SK-N-SH (cell line): ENCODE data around the gene PURA. TPM values are rescaled to one million over a fixed set of nuclear protein-coding genes. Genes with fewer than 3 reads are reported as not detected.

Experiments
- CTCF ChIA-PET: fragments of 300-600, 350-600 bp; formaldehyde crosslinking; extraction: SDS; loops from one replicate; lab custom pipeline; 2021; lab: Yijun Ruan, JAX
- POLR2A ChIA-PET: fragments of 350-600 bp; sonication (Branson Sonifier 250); formaldehyde crosslinking; extraction: SDS; loops from one replicate; lab custom pipeline; 2020; ENCODE audit warnings: antibody characterized with exemption, inconsistent platforms; lab: Yijun Ruan, JAX
- DNase-seq: peaks from one replicate; pipeline ENCODE4 v3.0.0; 2012
- H2AFZ ChIP-seq: fragments of 200-600 bp; sonication (generic); 2 replicates; pipeline ENCODE4 v1.8.1; 2016; ENCODE audit warnings: antibody characterized with exemption, mild to moderate bottlenecking, low read depth
- H3F3A ChIP-seq: fragments of 200-600 bp; sonication (generic); replicated peaks from 2 replicates; pipeline ENCODE3; 2016; ENCODE audit warnings: antibody characterized with exemption, mild to moderate bottlenecking; ENCODE audit not compliant: insufficient read depth
- H3K27ac ChIP-seq, 2 experiments: fragments of 200-500 bp in 1 of 2; fragments of 200-600 bp in 1 of 2; sonication (Bioruptor generic) in 1 of 2; sonication (generic), shearing (Covaris generic) in 1 of 2; 2 replicates each; pipeline versions ENCODE4 v1.5.1 to v1.6.1; 2014 to 2016; ENCODE audit warnings: low read depth in 2 of 2, inconsistent platforms in 1 of 2, low read length in 1 of 2, mild to moderate bottlenecking in 1 of 2, mixed read lengths in 1 of 2
- H3K27me3 ChIP-seq: fragments of 200-600 bp; sonication (generic), shearing (Covaris generic); 2 replicates; pipeline ENCODE4 v1.6.1; 2016; ENCODE audit warnings: mixed run types; ENCODE audit not compliant: insufficient read depth
- H3K36me3 ChIP-seq, 2 experiments: fragments of 200-500 bp in 1 of 2; fragments of 200-600 bp in 1 of 2; sonication (Bioruptor generic) in 1 of 2; sonication (generic) in 1 of 2; replicated peaks in 1 of 2; 2 replicates each; pipeline versions ENCODE3 to v1.5.1; 2014 to 2016; ENCODE audit warnings: low read length in 1 of 2, mild to moderate bottlenecking in 1 of 2; ENCODE audit not compliant: insufficient read depth in 2 of 2, control insufficient read depth in 1 of 2
- H3K4me1 ChIP-seq, 2 experiments: fragments of 200-500 bp in 1 of 2; fragments of 200-600 bp in 1 of 2; sonication (Bioruptor generic) in 1 of 2; sonication (generic), shearing (Covaris generic) in 1 of 2; 2 replicates each; pipeline versions ENCODE4 v1.5.1 to v1.6.1; 2014 to 2016; ENCODE audit warnings: low read depth in 1 of 2, low read length in 1 of 2, mixed run types in 1 of 2; ENCODE audit not compliant: insufficient read depth in 2 of 2, control insufficient read depth in 1 of 2
- H3K4me2 ChIP-seq: fragments of 200-600 bp; sonication (generic), shearing (Covaris generic); 2 replicates; pipeline ENCODE4 v1.6.1; 2017; ENCODE audit warnings: mixed run types
- H3K4me3 ChIP-seq, 2 experiments: fragments of 200-500 bp in 1 of 2; fragments of 200-600 bp in 1 of 2; sonication (Bioruptor generic) in 1 of 2; sonication (generic), shearing (Covaris generic) in 1 of 2; 2 replicates each; pipeline versions ENCODE4 v1.5.1 to v1.8.1; 2014 to 2016; ENCODE audit warnings: low read depth in 2 of 2, inconsistent platforms in 1 of 2, low read length in 1 of 2, mild to moderate bottlenecking in 1 of 2, mixed read lengths in 1 of 2, moderate library complexity in 1 of 2
- H3K79me2 ChIP-seq: fragments of 200-600 bp; sonication (generic); 2 replicates; pipeline ENCODE4 v1.8.1; 2017; ENCODE audit warnings: mild to moderate bottlenecking; ENCODE audit not compliant: insufficient read depth
- H3K9ac ChIP-seq: fragments of 200-600 bp; sonication (generic); 2 replicates; pipeline ENCODE4 v1.6.1; 2017; ENCODE audit warnings: mixed run types
- H3K9me2 ChIP-seq: fragments of 200-600 bp; sonication (generic); 2 replicates; pipeline ENCODE4 v1.6.1; 2017; ENCODE audit warnings: mixed run types
- H3K9me3 ChIP-seq: fragments of 200-600 bp; sonication (generic); 2 replicates; pipeline ENCODE4 v1.6.1; 2017; ENCODE audit warnings: mixed run types, mild to moderate bottlenecking, moderate library complexity
- H4K20me1 ChIP-seq: fragments of 200-600 bp; sonication (generic); 2 replicates; pipeline ENCODE4 v1.6.1; 2017; ENCODE audit warnings: mild to moderate bottlenecking, mixed run types; ENCODE audit not compliant: insufficient read depth
- EP300 ChIP-seq, 2 experiments: IDR thresholded peaks; 2 replicates each; pipeline versions ENCODE4 v1.4.0 to v1.6.1; 2012; ENCODE audit warnings: borderline replicate concordance in 1 of 2, low read depth in 1 of 2, low read length in 1 of 2
- EZH2phosphoT487 ChIP-seq: fragments of 200-600 bp; sonication (generic); IDR thresholded peaks from 2 replicates; pipeline ENCODE4 v1.6.1; 2017; ENCODE audit warnings: low read depth, mixed run types, mild to moderate bottlenecking, antibody characterized with exemption, moderate library complexity, borderline replicate concordance
- FOSL2 ChIP-seq: IDR thresholded peaks from 2 replicates; pipeline ENCODE4 v1.4.0; 2012; ENCODE audit warnings: low read depth, mild to moderate bottlenecking, moderate library complexity, borderline replicate concordance
- FOXM1 ChIP-seq: IDR thresholded peaks from 2 replicates; pipeline ENCODE4 v1.4.0; 2012; ENCODE audit warnings: low read depth, mild to moderate bottlenecking
- MEF2A ChIP-seq: IDR thresholded peaks from 2 replicates; pipeline ENCODE4 v1.4.0; 2012; ENCODE audit warnings: low read depth, borderline replicate concordance
- MXI1 ChIP-seq: IDR thresholded peaks from 2 replicates; pipeline ENCODE4 v1.6.1; 2012; ENCODE audit warnings: mild to moderate bottlenecking, low read depth, low read length, improper control_type of control experiment
- NRF1 ChIP-seq: IDR thresholded peaks from 2 replicates; pipeline ENCODE4 v1.6.1; 2012; ENCODE audit warnings: low read depth, mild to moderate bottlenecking, low read length
- RCOR1 ChIP-seq: fragments of 150-350 bp; IDR thresholded peaks from 2 replicates; pipeline ENCODE4 v1.6.1; 2017; ENCODE audit warnings: antibody characterized with exemption, low read length
- RFX5 ChIP-seq: IDR thresholded peaks from 2 replicates; pipeline ENCODE4 v1.6.1; 2012; ENCODE audit warnings: mild to moderate bottlenecking, improper control_type of control experiment, low read length
- RXRA ChIP-seq: IDR thresholded peaks from 2 replicates; pipeline ENCODE4 v1.4.0; 2012; ENCODE audit warnings: low read depth, mild to moderate bottlenecking, borderline replicate concordance
- SMC3 ChIP-seq: IDR thresholded peaks from 2 replicates; pipeline ENCODE4 v1.6.1; 2012; ENCODE audit warnings: low read depth, low read length, improper control_type of control experiment
- TCF12 ChIP-seq: IDR thresholded peaks from 2 replicates; pipeline ENCODE4 v1.4.0; 2012
- TEAD4 ChIP-seq: IDR thresholded peaks from 2 replicates; pipeline ENCODE4 v1.4.0; 2012; ENCODE audit warnings: mild to moderate bottlenecking, borderline replicate concordance; ENCODE audit not compliant: insufficient read depth
- YY1 ChIP-seq: IDR thresholded peaks from 2 replicates; pipeline ENCODE4 v1.4.0; 2012; ENCODE audit warnings: low read depth, mild to moderate bottlenecking
- WGBS: methylation state at CpG from one replicate; pipeline ENCODE4 v1.1.6; 2017; ENCODE audit warnings: low lambda C conversion rate; 5-methylcytosine and 5-hydroxymethylcytosine counted together
- polyA plus RNA-seq, 3 experiments: library from polyadenylated mRNA; depleted of rRNA; stranded (reverse); fragments of >200 nt; gene quantifications; 2 replicates each; pipeline ENCODE4 v1.2.3, GENCODE V29; 2012
- TF ChIP-seq, protein P1 (sequence below): IDR thresholded peaks from 2 replicates; pipeline ENCODE4 v1.4.0; 2012; ENCODE audit warnings: low read depth
- TF ChIP-seq, protein P2 (sequence below): fragments of 150-350 bp; IDR thresholded peaks from 2 replicates; pipeline ENCODE4 v1.6.1; 2016; ENCODE audit warnings: mild to moderate bottlenecking, low read depth, low read length
- TF ChIP-seq, protein P3 (sequence below): IDR thresholded peaks from 2 replicates; pipeline ENCODE4; 2012
- TF ChIP-seq, protein P4 (sequence below): IDR thresholded peaks from 2 replicates; pipeline ENCODE4 v1.6.1; 2012; ENCODE audit warnings: mild to moderate bottlenecking, low read depth, low read length, moderate library complexity

The PURA gene
- polyA plus RNA-seq, 1 of the 3 experiments (the other 2 are of a cell fraction) = 2.4 TPM

DNA sequence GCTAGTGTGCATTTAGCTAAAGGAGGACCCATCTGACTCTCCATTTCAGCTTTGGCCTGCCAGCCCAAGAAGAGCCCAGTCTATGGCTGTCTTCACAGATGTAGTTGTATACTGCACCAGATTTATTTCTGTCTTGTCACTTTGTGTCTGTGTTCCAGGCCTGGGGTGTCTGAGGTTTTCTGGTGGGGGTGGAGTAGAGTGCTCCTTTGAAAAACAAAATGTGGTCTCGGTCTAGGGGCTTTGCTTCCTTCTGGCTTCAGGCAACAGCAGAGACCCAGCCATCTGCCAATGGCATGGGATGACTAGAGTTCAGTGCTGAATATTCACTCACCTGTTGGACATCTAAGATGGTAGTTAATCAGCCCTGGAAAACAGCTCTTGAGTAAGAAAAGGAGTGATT is 22.7 kb downstream of the PURA start:
- Histone ChIP-seq H3K4me3 (no peak overlapping the region), H3K4me1 (peaks cover 0 to 10% of the 10 kb centered on the region in 2 experiments; a peak in 2 of 4 replicates), H3K9me2 (no peaks in the 10 kb centered on the region), H2AFZ (no peak overlapping the region), H3K27me3 (no peaks in the 10 kb centered on the region), H3K9me3 (no peaks in the 10 kb centered on the region), H3K36me3 (no peaks in the 10 kb centered on the region), H3K4me2 (no peak overlapping the region), H3K27ac (no peak overlapping the region), H3K9ac (no peak overlapping the region), H4K20me1 (no peaks in the 10 kb centered on the region), H3K79me2 (no peaks in the 10 kb centered on the region; the same call in 1 of the 2 replicates), H3F3A (peaks cover 5% of the 10 kb centered on the region)
- POLR2A ChIA-PET = no interaction called here
- CTCF ChIA-PET = interaction anchor here (0.8 to 5.7 kb wide), 7 partner anchors 8 to 93 kb away, joined by 3 to 63 read pairs (median 4); no protein-coding TSS in a partner anchor
- TF ChIP-seq EZH2phosphoT487 (no peak), FOXM1 (no peak)
- DNase-seq = no peak
- WGBS = 83% methylated on average over 1 of the region's 1 CpG

DNA sequence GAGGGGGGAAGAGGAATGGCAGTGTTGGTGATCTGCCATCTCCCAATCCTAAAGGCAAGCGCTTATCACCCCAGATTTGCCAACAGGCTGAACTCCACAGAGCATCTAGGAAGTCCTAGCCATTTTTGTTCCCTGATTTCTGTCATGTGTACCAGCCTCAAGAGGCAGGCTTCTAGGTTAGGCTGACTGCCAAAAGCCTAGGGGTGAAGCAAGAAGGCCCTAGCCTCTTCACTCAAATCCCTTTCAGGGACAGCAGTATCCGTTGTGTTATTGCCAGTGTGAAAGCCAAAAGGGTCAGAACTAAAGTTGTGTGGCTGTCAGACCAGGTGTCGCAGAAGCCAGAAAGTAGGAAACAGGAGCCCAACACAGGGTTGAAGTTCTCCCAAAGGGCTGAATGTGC is 26.5 kb downstream of the PURA start:
- Histone ChIP-seq H3K9me2 (no peaks in the 10 kb centered on the region), H3K36me3 (no peaks in the 10 kb centered on the region), H4K20me1 (peaks cover 16% of the 10 kb centered on the region), H3K4me2 (no peak overlapping the region), H3K9me3 (no peaks in the 10 kb centered on the region), H3K27me3 (no peaks in the 10 kb centered on the region), H2AFZ (no peak overlapping the region), H3K9ac (no peak overlapping the region), H3K4me3 (no peak overlapping the region), H3K79me2 (no peaks in the 10 kb centered on the region; the same call in 1 of the 2 replicates), H3K27ac (no peak overlapping the region), H3K4me1 (peaks cover 0 to 2% of the 10 kb centered on the region in 2 experiments; a peak in 1 of 4 replicates), H3F3A (peaks cover 7% of the 10 kb centered on the region)
- ChIA-PET POLR2A (no interaction called here), CTCF (interaction anchor here (0.9 to 8.0 kb wide), 3 partner anchors 11 to 68 kb away, joined by 3 to 166 read pairs (median 3); partner anchors contain the start of gene PURA)
- 92% methylated on average over 3 of the region's 3 CpGs for WGBS
- no peak for DNase-seq
- TF ChIP-seq YY1 = no peak
- TF ChIP-seq TEAD4 = no peak
- no peak for TF ChIP-seq RCOR1
- no peak for TF ChIP-seq NRF1
- TF ChIP-seq RXRA = no peak
- TF ChIP-seq MEF2A = no peak
- TF ChIP-seq FOSL2 = no peak
- no peak for TF ChIP-seq TCF12
- no peak for TF ChIP-seq SMC3
- TF ChIP-seq, protein P1, sequence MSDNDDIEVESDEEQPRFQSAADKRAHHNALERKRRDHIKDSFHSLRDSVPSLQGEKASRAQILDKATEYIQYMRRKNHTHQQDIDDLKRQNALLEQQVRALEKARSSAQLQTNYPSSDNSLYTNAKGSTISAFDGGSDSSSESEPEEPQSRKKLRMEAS = no peak
- no peak for TF ChIP-seq EP300 (IDR thresholded peaks at IDR 0.05; ENCODE audit: borderline replicate concordance in 1 of 2, low read depth in 1 of 2, low read length in 1 of 2)
- TF ChIP-seq, protein P2, sequence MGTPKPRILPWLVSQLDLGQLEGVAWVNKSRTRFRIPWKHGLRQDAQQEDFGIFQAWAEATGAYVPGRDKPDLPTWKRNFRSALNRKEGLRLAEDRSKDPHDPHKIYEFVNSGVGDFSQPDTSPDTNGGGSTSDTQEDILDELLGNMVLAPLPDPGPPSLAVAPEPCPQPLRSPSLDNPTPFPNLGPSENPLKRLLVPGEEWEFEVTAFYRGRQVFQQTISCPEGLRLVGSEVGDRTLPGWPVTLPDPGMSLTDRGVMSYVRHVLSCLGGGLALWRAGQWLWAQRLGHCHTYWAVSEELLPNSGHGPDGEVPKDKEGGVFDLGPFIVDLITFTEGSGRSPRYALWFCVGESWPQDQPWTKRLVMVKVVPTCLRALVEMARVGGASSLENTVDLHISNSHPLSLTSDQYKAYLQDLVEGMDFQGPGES = no peak
- no peak for TF ChIP-seq MXI1
- TF ChIP-seq, protein P3, sequence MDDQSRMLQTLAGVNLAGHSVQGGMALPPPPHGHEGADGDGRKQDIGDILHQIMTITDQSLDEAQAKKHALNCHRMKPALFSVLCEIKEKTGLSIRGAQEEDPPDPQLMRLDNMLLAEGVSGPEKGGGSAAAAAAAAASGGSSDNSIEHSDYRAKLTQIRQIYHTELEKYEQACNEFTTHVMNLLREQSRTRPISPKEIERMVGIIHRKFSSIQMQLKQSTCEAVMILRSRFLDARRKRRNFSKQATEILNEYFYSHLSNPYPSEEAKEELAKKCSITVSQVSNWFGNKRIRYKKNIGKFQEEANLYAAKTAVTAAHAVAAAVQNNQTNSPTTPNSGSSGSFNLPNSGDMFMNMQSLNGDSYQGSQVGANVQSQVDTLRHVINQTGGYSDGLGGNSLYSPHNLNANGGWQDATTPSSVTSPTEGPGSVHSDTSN = no peak
- no peak for TF ChIP-seq RFX5
- TF ChIP-seq, protein P4, sequence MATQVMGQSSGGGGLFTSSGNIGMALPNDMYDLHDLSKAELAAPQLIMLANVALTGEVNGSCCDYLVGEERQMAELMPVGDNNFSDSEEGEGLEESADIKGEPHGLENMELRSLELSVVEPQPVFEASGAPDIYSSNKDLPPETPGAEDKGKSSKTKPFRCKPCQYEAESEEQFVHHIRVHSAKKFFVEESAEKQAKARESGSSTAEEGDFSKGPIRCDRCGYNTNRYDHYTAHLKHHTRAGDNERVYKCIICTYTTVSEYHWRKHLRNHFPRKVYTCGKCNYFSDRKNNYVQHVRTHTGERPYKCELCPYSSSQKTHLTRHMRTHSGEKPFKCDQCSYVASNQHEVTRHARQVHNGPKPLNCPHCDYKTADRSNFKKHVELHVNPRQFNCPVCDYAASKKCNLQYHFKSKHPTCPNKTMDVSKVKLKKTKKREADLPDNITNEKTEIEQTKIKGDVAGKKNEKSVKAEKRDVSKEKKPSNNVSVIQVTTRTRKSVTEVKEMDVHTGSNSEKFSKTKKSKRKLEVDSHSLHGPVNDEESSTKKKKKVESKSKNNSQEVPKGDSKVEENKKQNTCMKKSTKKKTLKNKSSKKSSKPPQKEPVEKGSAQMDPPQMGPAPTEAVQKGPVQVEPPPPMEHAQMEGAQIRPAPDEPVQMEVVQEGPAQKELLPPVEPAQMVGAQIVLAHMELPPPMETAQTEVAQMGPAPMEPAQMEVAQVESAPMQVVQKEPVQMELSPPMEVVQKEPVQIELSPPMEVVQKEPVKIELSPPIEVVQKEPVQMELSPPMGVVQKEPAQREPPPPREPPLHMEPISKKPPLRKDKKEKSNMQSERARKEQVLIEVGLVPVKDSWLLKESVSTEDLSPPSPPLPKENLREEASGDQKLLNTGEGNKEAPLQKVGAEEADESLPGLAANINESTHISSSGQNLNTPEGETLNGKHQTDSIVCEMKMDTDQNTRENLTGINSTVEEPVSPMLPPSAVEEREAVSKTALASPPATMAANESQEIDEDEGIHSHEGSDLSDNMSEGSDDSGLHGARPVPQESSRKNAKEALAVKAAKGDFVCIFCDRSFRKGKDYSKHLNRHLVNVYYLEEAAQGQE = no peak
- TF ChIP-seq, all 33 proteins: peak for 0
